Measurements from ENCODE around the gene SLC66A2. TPM values are rescaled to one million over a fixed set of nuclear protein-coding genes. Genes with fewer than 3 reads are reported as not detected.

SLC66A2 gene
- total RNA-seq, 4 donors from 2014 or later: 41.4 to 310 (median 78.5) TPM

- TF ChIP-seq CTCF (IDR thresholded peaks at IDR 0.05; ENCODE audit: low read depth): no peak
Measured at GRCh38 chr18:79970419-79971133, 19.1 kb upstream of the SLC66A2 start.

GRCh38 chr18:79965119-79965902, 13.9 kb upstream of the SLC66A2 start:
- TF ChIP-seq CTCF (IDR thresholded peaks at IDR 0.05; ENCODE audit: low read depth): no peak

GRCh38 chr18:79964330-79965118, 13.1 kb upstream of the SLC66A2 start, which contains the start of gene HSBP1L1:
Gene HSBP1L1 (plus strand): TSS chr18:79964643. CDS start chr18:79964736, 93 bp downstream.
- no peak for TF ChIP-seq CTCF (IDR thresholded peaks at IDR 0.05; ENCODE audit: low read depth)

GRCh38 chr18:79963658-79964329, 12.3 kb upstream of the SLC66A2 start:
- no peak for TF ChIP-seq CTCF (IDR thresholded peaks at IDR 0.05; ENCODE audit: low read depth)

- no peak for TF ChIP-seq CTCF (IDR thresholded peaks at IDR 0.05; ENCODE audit: low read depth)
Measured at GRCh38 chr18:79962835-79963657, 11.6 kb upstream of the SLC66A2 start.

GRCh38 chr18:79962311-79962710, 10.9 kb upstream of the SLC66A2 start:
- TF ChIP-seq CTCF (IDR thresholded peaks at IDR 0.05; ENCODE audit: low read depth): no peak
